Right lobe of liver (tissue), 6 donors: ENCODE data around the gene DYNC2I2. TPM values are rescaled to one million over a fixed set of nuclear protein-coding genes. Genes with fewer than 3 reads are reported as not detected.

Experiments
- ATAC-seq, 4 donors: fragments of 200-7000 bp; cut with Tn5 transposase; one replicate each; pipeline ENCODE4 v1.9.1; 2020; ENCODE audit warnings: mild to moderate bottlenecking in 4 of 4, moderate library complexity in 4 of 4
- DNase-seq, 3 donors: peaks; one replicate each; pipeline ENCODE4 v3.0.0-alpha.2; 2020
- H3K27ac ChIP-seq, 3 donors: fragments of 200-600 bp; one replicate each; pipeline ENCODE4 v1.8.0; 2022
- H3K27me3 ChIP-seq, 2 donors: fragments of 200-600 bp; one replicate each; pipeline ENCODE4 v1.8.0; 2022
- H3K36me3 ChIP-seq, 4 donors: fragments of 200-600 bp; sonication (generic) in 1 of 4; one replicate each; pipeline versions ENCODE4 v1.5.1 to v1.8.0; 2017 to 2022; ENCODE audit warnings: control low read depth in 1 of 4
- H3K4me1 ChIP-seq, 4 donors: fragments of 200-600 bp; sonication (generic) in 1 of 4; one replicate each; pipeline versions ENCODE4 v1.5.1 to v1.8.0; 2017 to 2022; ENCODE audit warnings: control low read depth in 1 of 4
- H3K4me3 ChIP-seq, 3 donors: fragments of 200-600 bp; one replicate each; pipeline ENCODE4 v1.8.0; 2022
- H3K9me3 ChIP-seq, 4 donors: fragments of 200-600 bp; sonication (generic) in 1 of 4; one replicate each; pipeline versions ENCODE4 v1.5.1 to v1.8.0; 2017 to 2022; ENCODE audit warnings: control low read depth in 1 of 4
- CTCF ChIP-seq, 4 donors: fragments of 200-600 bp in 3 of 4; fragments of 450-650 bp in 1 of 4; IDR thresholded peaks; one replicate each; pipeline versions ENCODE4 v1.5.1 to v1.8.0; 2016 to 2022; ENCODE audit warnings: antibody characterized with exemption in 4 of 4, mild to moderate bottlenecking in 2 of 4
- POLR2A ChIP-seq: fragments of 450-650 bp; IDR thresholded peaks from one replicate; pipeline ENCODE4 v1.6.1; 2017; ENCODE audit warnings: antibody characterized with exemption, mild to moderate bottlenecking
- WGBS: methylation state at CpG from one replicate; pipeline ENCODE4 v1.1.6; 2018; ENCODE audit warnings: low coverage, low lambda C conversion rate; ENCODE audit not compliant: insufficient coverage; ENCODE audit errors: missing lambda C conversion rate; 5-methylcytosine and 5-hydroxymethylcytosine counted together
- intact Hi-C, 2 donors: fragments of 100-400 bp; cut with DNase I; formaldehyde crosslinking; loops; one replicate each; pipeline versions ENCODE4 v1.11.2 to v1.14.1; 2022
- total RNA-seq, 6 experiments: library from RNA; depleted of rRNA in 2 of 6; stranded (reverse); fragments of >200 nt in 2 of 6; fragmentation: NEBNext Ultra II Directional in 3 of 6; extraction: Animal tissue kit (Norgen Biotek cat#: 25700) in 3 of 6; gene quantifications; one replicate each; pipeline versions ENCODE4 v1.1.0 to v1.2.4, GENCODE V29; 2016 to 2023
- donor health status: DM: no; HTN: yes; CAD: no.
- donor health status: DM: no; HTN: no; CAD: no.
- donor health status: DM: no; HTN: no; CAD: no.
- donor health status: DM: no; HTN: yes; CAD: no.
- donor health status: DM: no; HTN: yes; CAD: no.

The DYNC2I2 gene
- total RNA-seq, 6 experiments from 2014 or later = 11.8 to 23.9 (median 18.8) TPM

GRCh38 chr9:128689820-128690683 is 33.4 kb upstream of the DYNC2I2 start:
- TF ChIP-seq POLR2A = no peak
- no peak for TF ChIP-seq CTCF (IDR thresholded peaks at IDR 0.05)
- H3K4me1 ChIP-seq = peaks cover 0 to 25% (median 8%) of the 10 kb centered on the region in 4 donors
- no peaks in the 10 kb centered on the region for H3K27me3 ChIP-seq
- DNase-seq (peak in 1 of 3 donors; percentile 60), ATAC-seq (no peak)
- peak overlapping the region; percentile 62 to 76 (median 62) for H3K4me3 ChIP-seq
- intact Hi-C loops = no loop called here
- no peaks in the 10 kb centered on the region for H3K9me3 ChIP-seq
- H3K27ac ChIP-seq = peak overlapping the region in 1 of 3 donors; percentile 29
- WGBS = 2% methylated on average over 40 of the region's 83 CpGs
- peaks cover 0 to 38% (median 23%) of the 10 kb centered on the region in 4 donors for H3K36me3 ChIP-seq

GRCh38 chr9:128689293-128689774 is 32.7 kb upstream of the DYNC2I2 start:
- intact Hi-C loops = no loop called here
- peak in 1 of 3 donors; percentile 70 for DNase-seq
- WGBS = no CpG with 5 or more reads among the region's 80 CpGs
- Histone ChIP-seq H3K36me3 (peaks cover 0 to 30% (median 20%) of the 10 kb centered on the region in 4 donors), H3K27ac (peak overlapping the region; percentile 62 to 98 (median 73)), H3K27me3 (no peaks in the 10 kb centered on the region), H3K4me3 (peak overlapping the region; percentile 55 to 76 (median 64)), H3K9me3 (no peaks in the 10 kb centered on the region), H3K4me1 (peaks cover 0 to 31% (median 11%) of the 10 kb centered on the region in 4 donors)
- TF ChIP-seq POLR2A = no peak
- TF ChIP-seq CTCF (IDR thresholded peaks at IDR 0.05) = no peak
- peak; percentile 2 to 24 (median 13) for ATAC-seq

GRCh38 chr9:128688501-128689292 is 32.0 kb upstream of the DYNC2I2 start, which contains the start of gene SET:
TSS of gene SET (plus strand) at chr9:128689222. CDS start at chr9:128689583, 361 bp downstream.
- H3K27me3 ChIP-seq = no peaks in the 10 kb centered on the region
- H3K27ac ChIP-seq = peak within 1 kb of the TSS; percentile 96 to 98 (median 96)
- peak; percentile 77 to 93 (median 88) for ATAC-seq
- H3K9me3 ChIP-seq = no peaks in the 10 kb centered on the region
- TF ChIP-seq POLR2A = peak; percentile 98
- no peak for TF ChIP-seq CTCF (IDR thresholded peaks at IDR 0.05)
- intact Hi-C loops = no loop called here
- peak within 1 kb of the TSS; percentile 62 to 76 (median 64) for H3K4me3 ChIP-seq
- WGBS = 0% methylated on average over 14 of the region's 93 CpGs
- H3K4me1 ChIP-seq = peaks cover 0 to 31% (median 11%) of the 10 kb centered on the region in 4 donors
- peaks cover 0 to 24% (median 15%) of the 10 kb centered on the region in 4 donors for H3K36me3 ChIP-seq
- peak; percentile 96 to 97 (median 97) for DNase-seq

GRCh38 chr9:128687453-128687852 is 30.8 kb upstream of the DYNC2I2 start:
- Histone ChIP-seq H3K27me3 (no peaks in the 10 kb centered on the region), H3K4me1 (peaks cover 0 to 31% (median 11%) of the 10 kb centered on the region in 4 donors), H3K36me3 (peaks cover 0 to 12% (median 3%) of the 10 kb centered on the region in 4 donors), H3K9me3 (no peaks in the 10 kb centered on the region), H3K27ac (peak overlapping the region in 1 of 3 donors; percentile 98), H3K4me3 (no peak overlapping the region)
- intact Hi-C loops = no loop called here
- 80% methylated on average over 1 of the region's 4 CpGs for WGBS
- no peak for TF ChIP-seq CTCF (IDR thresholded peaks at IDR 0.05)
- no peak for TF ChIP-seq POLR2A
- ATAC-seq (no peak), DNase-seq (no peak)
